ENCODE results near the gene PLEKHA6.

PLEKHA6 gene

DNA sequence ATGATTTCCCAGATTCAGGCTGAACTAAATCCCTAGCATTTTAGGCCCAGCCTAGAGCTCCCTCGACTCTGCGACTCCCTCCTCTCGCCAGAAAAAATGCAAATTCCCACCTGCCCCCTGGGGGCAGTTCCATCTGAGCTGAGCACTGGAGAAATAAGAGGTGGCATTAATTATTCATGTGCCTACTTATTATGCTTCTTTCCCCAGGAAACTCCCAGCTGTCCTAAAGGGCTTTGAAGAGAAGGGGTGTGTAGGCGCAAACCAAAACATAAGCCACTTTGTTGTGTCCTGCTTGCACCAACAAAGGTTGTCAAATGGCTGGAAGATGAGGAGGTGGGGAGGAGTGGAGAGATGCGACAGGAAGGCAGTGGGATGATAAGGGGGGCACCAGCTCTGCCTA is 104.5 kb downstream of the PLEKHA6 start:
- peaks cover 17% of the 10 kb centered on the region; the same call in 1 of the 2 replicates for H3K27me3 ChIP-seq (ENCODE audit: control insufficient read depth, low read length)
- no peaks in the 10 kb centered on the region for H3K79me2 ChIP-seq (ENCODE audit: control insufficient read depth, low read length)
- no peak overlapping the region for H3K27ac ChIP-seq (ENCODE audit: low read depth, low read length)
- H3K9me3 ChIP-seq (ENCODE audit: control insufficient read depth, insufficient read depth, low read length) = no peaks in the 10 kb centered on the region
- H3K4me2 ChIP-seq (ENCODE audit: low read length) = no peak overlapping the region
- H3K4me3 ChIP-seq (ENCODE audit: low read length) = no peak overlapping the region
- H3K4me1 ChIP-seq (ENCODE audit: control insufficient read depth, low read length) = no peaks in the 10 kb centered on the region
- H3K36me3 ChIP-seq (ENCODE audit: control insufficient read depth, low read length) = no peaks in the 10 kb centered on the region
- H3K9me2 ChIP-seq (replicated peaks; ENCODE audit: control insufficient read depth, low read length) = no peaks in the 10 kb centered on the region
- H4K20me1 ChIP-seq (ENCODE audit: control insufficient read depth, insufficient read depth, low read depth, low read length) = no peaks in the 10 kb centered on the region
- no peak for TF ChIP-seq EZH2phosphoT487 (IDR thresholded peaks at IDR 0.05; ENCODE audit: borderline replicate concordance, low read length)
- TF ChIP-seq, protein P1, sequence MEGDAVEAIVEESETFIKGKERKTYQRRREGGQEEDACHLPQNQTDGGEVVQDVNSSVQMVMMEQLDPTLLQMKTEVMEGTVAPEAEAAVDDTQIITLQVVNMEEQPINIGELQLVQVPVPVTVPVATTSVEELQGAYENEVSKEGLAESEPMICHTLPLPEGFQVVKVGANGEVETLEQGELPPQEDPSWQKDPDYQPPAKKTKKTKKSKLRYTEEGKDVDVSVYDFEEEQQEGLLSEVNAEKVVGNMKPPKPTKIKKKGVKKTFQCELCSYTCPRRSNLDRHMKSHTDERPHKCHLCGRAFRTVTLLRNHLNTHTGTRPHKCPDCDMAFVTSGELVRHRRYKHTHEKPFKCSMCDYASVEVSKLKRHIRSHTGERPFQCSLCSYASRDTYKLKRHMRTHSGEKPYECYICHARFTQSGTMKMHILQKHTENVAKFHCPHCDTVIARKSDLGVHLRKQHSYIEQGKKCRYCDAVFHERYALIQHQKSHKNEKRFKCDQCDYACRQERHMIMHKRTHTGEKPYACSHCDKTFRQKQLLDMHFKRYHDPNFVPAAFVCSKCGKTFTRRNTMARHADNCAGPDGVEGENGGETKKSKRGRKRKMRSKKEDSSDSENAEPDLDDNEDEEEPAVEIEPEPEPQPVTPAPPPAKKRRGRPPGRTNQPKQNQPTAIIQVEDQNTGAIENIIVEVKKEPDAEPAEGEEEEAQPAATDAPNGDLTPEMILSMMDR (IDR thresholded peaks at IDR 0.05; ENCODE audit: low read depth, low read length, poor library complexity, severe bottlenecking) = no peak
- no peaks in the 10 kb centered on the region for H3F3A ChIP-seq (ENCODE audit: control insufficient read depth, insufficient read depth)

DNA sequence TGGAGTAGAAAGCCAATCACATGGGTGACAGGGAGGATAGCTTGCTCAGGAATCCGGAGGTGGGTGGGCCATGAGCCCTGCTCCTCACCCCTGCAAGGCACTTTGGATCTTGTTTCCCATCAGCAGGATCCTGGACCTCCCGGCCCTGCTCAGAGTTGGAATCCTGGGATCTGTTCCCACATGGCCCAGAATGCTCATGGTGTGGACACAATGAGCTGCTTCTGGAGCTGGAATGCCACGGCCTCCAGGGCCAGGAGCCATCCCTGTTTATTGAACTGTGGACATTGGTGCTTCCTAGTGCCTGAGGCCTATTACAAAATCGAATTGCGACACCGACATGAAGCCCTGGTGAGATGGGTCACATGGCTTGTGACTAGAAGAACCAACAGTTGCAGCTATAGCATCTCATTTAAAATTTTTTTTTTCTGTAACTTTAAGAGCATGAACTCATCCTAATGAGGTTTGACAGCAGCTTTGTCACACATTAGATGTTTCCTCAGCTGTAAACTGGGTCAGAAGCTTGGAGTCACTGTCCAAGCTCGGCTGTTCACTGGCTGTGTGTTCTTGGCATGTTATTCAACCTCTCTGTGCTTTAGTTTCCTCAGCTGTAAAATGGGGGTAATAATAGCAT is 105.6 kb downstream of the PLEKHA6 start:
- Histone ChIP-seq H3K4me3 (ENCODE audit: low read length) (no peak overlapping the region), H3K79me2 (ENCODE audit: control insufficient read depth, low read length) (no peaks in the 10 kb centered on the region), H4K20me1 (ENCODE audit: control insufficient read depth, insufficient read depth, low read depth, low read length) (no peaks in the 10 kb centered on the region), H3K27me3 (ENCODE audit: control insufficient read depth, low read length) (peaks cover 26% of the 10 kb centered on the region), H3K27ac (ENCODE audit: low read depth, low read length) (no peak overlapping the region), H3K36me3 (ENCODE audit: control insufficient read depth, low read length) (no peaks in the 10 kb centered on the region), H3K4me1 (ENCODE audit: control insufficient read depth, low read length) (no peaks in the 10 kb centered on the region), H3K9me2 (replicated peaks; ENCODE audit: control insufficient read depth, low read length) (no peaks in the 10 kb centered on the region), H3F3A (ENCODE audit: control insufficient read depth, insufficient read depth) (no peaks in the 10 kb centered on the region), H3K9me3 (ENCODE audit: control insufficient read depth, insufficient read depth, low read length) (no peaks in the 10 kb centered on the region), H3K4me2 (ENCODE audit: low read length) (no peak overlapping the region)
- no peak for TF ChIP-seq EZH2phosphoT487 (IDR thresholded peaks at IDR 0.05; ENCODE audit: borderline replicate concordance, low read length)
- TF ChIP-seq, protein P1 (IDR thresholded peaks at IDR 0.05; ENCODE audit: low read depth, low read length, poor library complexity, severe bottlenecking) = no peak

DNA sequence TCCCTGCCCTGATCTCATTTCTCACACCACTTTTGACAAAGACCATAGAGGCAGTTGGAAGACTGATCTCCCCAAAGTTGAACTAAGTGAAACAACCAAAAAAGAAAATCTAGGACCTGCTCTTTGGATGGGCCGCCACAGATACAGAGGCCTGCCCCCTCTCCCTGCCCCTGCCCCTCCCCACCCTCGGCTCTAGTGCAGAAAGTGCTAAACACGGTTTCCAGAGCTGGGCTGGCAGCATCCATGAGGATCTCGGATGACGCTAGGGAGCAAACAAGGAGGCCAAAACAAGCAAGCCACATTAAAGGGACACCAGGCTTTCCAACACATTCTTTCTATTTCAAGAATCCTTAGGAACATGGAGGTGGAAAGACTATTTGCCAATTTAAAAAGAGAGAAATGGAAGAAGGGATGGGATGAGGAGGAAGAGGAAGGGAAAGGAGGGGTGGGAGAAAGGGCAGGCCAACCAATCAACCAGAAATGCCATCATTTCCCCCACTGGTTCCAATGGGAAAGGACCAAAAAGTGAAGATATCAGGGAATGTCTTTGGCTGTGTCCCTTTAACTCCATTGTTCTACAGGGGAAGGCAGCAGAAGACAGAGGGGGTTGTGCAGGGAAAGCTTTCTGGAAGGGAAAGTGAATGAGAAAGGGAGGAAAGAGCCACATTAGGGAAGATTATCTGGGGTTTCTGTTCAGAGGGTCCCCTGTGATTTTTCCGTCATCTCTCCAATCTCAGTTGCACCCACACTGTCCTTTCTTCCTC is 107.6 kb downstream of the PLEKHA6 start:
- H3F3A ChIP-seq (ENCODE audit: control insufficient read depth, insufficient read depth) = no peaks in the 10 kb centered on the region
- peaks cover 26% of the 10 kb centered on the region for H3K27me3 ChIP-seq (ENCODE audit: control insufficient read depth, low read length)
- H3K36me3 ChIP-seq (ENCODE audit: control insufficient read depth, low read length) = no peaks in the 10 kb centered on the region
- no peaks in the 10 kb centered on the region for H3K4me1 ChIP-seq (ENCODE audit: control insufficient read depth, low read length)
- H4K20me1 ChIP-seq (ENCODE audit: control insufficient read depth, insufficient read depth, low read depth, low read length) = no peaks in the 10 kb centered on the region
- no peaks in the 10 kb centered on the region for H3K9me3 ChIP-seq (ENCODE audit: control insufficient read depth, insufficient read depth, low read length)
- TF ChIP-seq, protein P1 (IDR thresholded peaks at IDR 0.05; ENCODE audit: low read depth, low read length, poor library complexity, severe bottlenecking) = no peak
- no peak for TF ChIP-seq EZH2phosphoT487 (IDR thresholded peaks at IDR 0.05; ENCODE audit: borderline replicate concordance, low read length)
- H3K4me2 ChIP-seq (ENCODE audit: low read length) = no peak overlapping the region
- no peak overlapping the region for H3K27ac ChIP-seq (ENCODE audit: low read depth, low read length)
- no peak overlapping the region for H3K4me3 ChIP-seq (ENCODE audit: low read length)
- no peaks in the 10 kb centered on the region for H3K9me2 ChIP-seq (replicated peaks; ENCODE audit: control insufficient read depth, low read length)
- H3K79me2 ChIP-seq (ENCODE audit: control insufficient read depth, low read length) = no peaks in the 10 kb centered on the region

Data from DOHH2 (cell line).